Skin of body (tissue), 2 donors: ENCODE measurements around the gene ADH5. TPM values are rescaled to one million over a fixed set of nuclear protein-coding genes. Genes with fewer than 3 reads are reported as not detected.
"Not testable (repeated sequence)": the region's sequence is repeated elsewhere in the genome, so short reads cannot be mapped to it uniquely, and the experiment has no call there.

Experiments
- DNase-seq: peaks from one replicate; lab custom pipeline; 2025; lab: John Stamatoyannopoulos, UW
- total RNA-seq: library from RNA; depleted of rRNA; stranded (reverse); fragments of >200 nt; gene quantifications from one replicate; pipeline ENCODE4 v1.2.3, GENCODE V29; 2014

ADH5 gene
- total RNA-seq, 1 donor from 2014 or later, result 93.0 TPM

- DNase-seq, result no peak
Observed at GRCh38 chr4:99029852-99030251, 58.7 kb downstream of the ADH5 start.

- DNase-seq, result no peak
Observed at GRCh38 chr4:99029018-99029735, 59.4 kb downstream of the ADH5 start.

GRCh38 chr4:99028187-99028586 lies 60.4 kb downstream of the ADH5 start:
- no peak for DNase-seq

GRCh38 chr4:99027304-99027703 lies 61.3 kb downstream of the ADH5 start:
- no peak for DNase-seq

- no peak for DNase-seq
Observed at GRCh38 chr4:99025506-99025905, 63.1 kb downstream of the ADH5 start.

- DNase-seq, result no peak
Observed at GRCh38 chr4:99024481-99025275, 63.9 kb downstream of the ADH5 start.

GRCh38 chr4:99023800-99024251 lies 64.8 kb downstream of the ADH5 start:
- DNase-seq, result not testable (repeated sequence)

GRCh38 chr4:99022566-99022965 lies 66.0 kb downstream of the ADH5 start:
- DNase-seq, result no peak

GRCh38 chr4:99021386-99021785 lies 67.2 kb downstream of the ADH5 start:
- no peak for DNase-seq

Other genes with a start within 250 kb of the ADH5 start
- 125 TPM for gene EIF4E, start 159.7 kb downstream of the ADH5 start, total RNA-seq
- 25.3 TPM for gene METAP1, start 93.1 kb downstream of the ADH5 start, total RNA-seq
- not detected for gene ADH4, start 55.5 kb upstream of the ADH5 start, total RNA-seq
- 2.1 TPM for gene ADH6, start 130.5 kb upstream of the ADH5 start, total RNA-seq
- not detected for gene ADH1A, start 202.2 kb upstream of the ADH5 start, total RNA-seq
- 175 TPM for gene ADH1B, start 232.6 kb upstream of the ADH5 start, total RNA-seq